Gastroesophageal sphincter (tissue), 4 donors: ENCODE measurements around the gene SH2D5. TPM values are rescaled to one million over a fixed set of nuclear protein-coding genes. Genes with fewer than 3 reads are reported as not detected.
A peak's percentile ranks its signal among the peaks of the same experiment; 100 is the strongest.

Source experiments
- ATAC-seq: fragments of 150-250 bp; one replicate; pipeline ENCODE4 v1.9.1; 2016; ENCODE audit warnings: mild to moderate bottlenecking, moderate library complexity
- H3K27ac ChIP-seq, 4 donors: fragments of 200-600 bp; sonication (generic) in 3 of 4; 1 replicate in 3 of 4; 2 replicates in 1 of 4; pipeline ENCODE4 v1.5.1; 2016 to 2019
- H3K27me3 ChIP-seq: fragments of 200-600 bp; sonication (generic); one replicate; pipeline ENCODE4 v1.5.1; 2019
- H3K36me3 ChIP-seq, 2 donors: fragments of 200-600 bp; sonication (generic); one replicate each; pipeline ENCODE4 v1.5.1; 2019; ENCODE audit warnings: control low read depth in 1 of 2
- H3K4me1 ChIP-seq, 3 donors: fragments of 200-600 bp; sonication (generic); 1 replicate in 2 of 3; 2 replicates in 1 of 3; pipeline ENCODE4 v1.5.1; 2016 to 2019; ENCODE audit warnings: control low read depth in 2 of 3
- H3K4me3 ChIP-seq, 2 donors: fragments of 200-600 bp; sonication (generic); one replicate each; pipeline ENCODE4 v1.5.1; 2019; ENCODE audit warnings: mild to moderate bottlenecking in 1 of 2, moderate library complexity in 1 of 2
- H3K9me3 ChIP-seq, 3 donors: fragments of 200-600 bp; sonication (generic); one replicate each; pipeline ENCODE4 v1.5.1; 2017 to 2019; ENCODE audit warnings: control low read depth in 2 of 3
- EP300 ChIP-seq: sonication (generic); formaldehyde crosslinking; IDR thresholded peaks from one replicate; pipeline ENCODE4 v1.6.1; 2017; ENCODE audit warnings: antibody characterized with exemption, mild to moderate bottlenecking
- POLR2A ChIP-seq, 2 donors: fragments of 450-650 bp; IDR thresholded peaks; one replicate each; pipeline ENCODE4 v1.6.1; 2017; ENCODE audit warnings: antibody characterized with exemption in 2 of 2, mild to moderate bottlenecking in 2 of 2, moderate library complexity in 1 of 2
- POLR2AphosphoS5 ChIP-seq: sonication (generic); formaldehyde crosslinking; IDR thresholded peaks from one replicate; pipeline ENCODE4 v1.6.1; 2017; ENCODE audit warnings: antibody characterized with exemption
- WGBS, 2 donors: methylation state at CpG; one replicate each; pipeline ENCODE4 v1.1.5; 2018; ENCODE audit warnings: low coverage in 1 of 2; 5-methylcytosine and 5-hydroxymethylcytosine counted together
- total RNA-seq, 4 donors: library from RNA; depleted of rRNA; stranded (reverse); fragments of >200 nt; gene quantifications; one replicate each; pipeline ENCODE4 v1.1.0, GENCODE V29; 2016
- TF ChIP-seq, protein P1 (sequence below), 4 experiments: fragments of 200-600 bp in 2 of 4; fragments of 450-650 bp in 2 of 4; sonication (generic) in 1 of 4; IDR thresholded peaks; one replicate each; pipeline ENCODE4 v1.5.1; 2017 to 2019; ENCODE audit warnings: antibody characterized with exemption in 4 of 4, mild to moderate bottlenecking in 2 of 4, moderate library complexity in 2 of 4

Gene SH2D5
- total RNA-seq, 4 donors from 2014 or later: 0.47 to 6.9 (median 1.1) TPM

DNA sequence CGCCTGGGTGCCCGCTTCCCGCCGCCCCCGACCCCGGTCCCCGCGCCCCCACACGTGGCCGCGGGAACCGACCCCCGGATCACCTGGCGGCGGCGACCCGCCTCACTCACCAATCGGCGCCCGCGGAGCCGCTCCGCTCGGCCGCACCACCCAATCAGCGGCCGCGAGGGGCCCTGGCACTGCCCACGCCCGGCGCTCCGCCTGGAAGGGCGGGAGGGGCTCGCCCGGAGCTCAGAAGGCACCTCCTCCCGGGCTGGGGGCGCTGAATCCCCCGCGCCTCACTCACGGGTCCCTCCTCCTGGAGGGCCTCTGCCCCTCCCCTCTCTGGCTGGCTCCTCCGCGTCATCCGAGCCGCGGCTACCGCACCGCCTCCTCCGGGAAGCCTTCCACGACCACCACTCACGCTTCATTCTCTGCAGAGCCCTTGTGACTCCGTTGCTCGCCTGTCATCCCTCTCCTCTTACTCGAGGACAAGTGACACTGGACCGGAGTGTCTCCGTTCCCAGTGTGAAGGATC is 374 bp downstream of the SH2D5 start:
- Histone ChIP-seq H3K27me3 (peaks cover 40% of the 10 kb centered on the region), H3K9me3 (no peaks in the 10 kb centered on the region), H3K27ac (peak overlapping the region in 3 of 4 donors; percentile 66 to 81 (median 74)), H3K4me1 (peaks cover 0 to 30% (median 12%) of the 10 kb centered on the region in 3 donors), H3K36me3 (peaks cover 0 to 4% of the 10 kb centered on the region in 2 donors), H3K4me3 (peak overlapping the region; percentile 42 to 73)
- TF ChIP-seq POLR2AphosphoS5: no peak
- TF ChIP-seq POLR2A (IDR thresholded peaks at IDR 0.05): no peak
- TF ChIP-seq, protein P1, sequence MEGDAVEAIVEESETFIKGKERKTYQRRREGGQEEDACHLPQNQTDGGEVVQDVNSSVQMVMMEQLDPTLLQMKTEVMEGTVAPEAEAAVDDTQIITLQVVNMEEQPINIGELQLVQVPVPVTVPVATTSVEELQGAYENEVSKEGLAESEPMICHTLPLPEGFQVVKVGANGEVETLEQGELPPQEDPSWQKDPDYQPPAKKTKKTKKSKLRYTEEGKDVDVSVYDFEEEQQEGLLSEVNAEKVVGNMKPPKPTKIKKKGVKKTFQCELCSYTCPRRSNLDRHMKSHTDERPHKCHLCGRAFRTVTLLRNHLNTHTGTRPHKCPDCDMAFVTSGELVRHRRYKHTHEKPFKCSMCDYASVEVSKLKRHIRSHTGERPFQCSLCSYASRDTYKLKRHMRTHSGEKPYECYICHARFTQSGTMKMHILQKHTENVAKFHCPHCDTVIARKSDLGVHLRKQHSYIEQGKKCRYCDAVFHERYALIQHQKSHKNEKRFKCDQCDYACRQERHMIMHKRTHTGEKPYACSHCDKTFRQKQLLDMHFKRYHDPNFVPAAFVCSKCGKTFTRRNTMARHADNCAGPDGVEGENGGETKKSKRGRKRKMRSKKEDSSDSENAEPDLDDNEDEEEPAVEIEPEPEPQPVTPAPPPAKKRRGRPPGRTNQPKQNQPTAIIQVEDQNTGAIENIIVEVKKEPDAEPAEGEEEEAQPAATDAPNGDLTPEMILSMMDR (IDR thresholded peaks at IDR 0.05): no peak
- no peak for TF ChIP-seq EP300
- ATAC-seq: peak; percentile 66
- no CpG with 5 or more reads among the region's 55 CpGs for WGBS, 2 donors

DNA sequence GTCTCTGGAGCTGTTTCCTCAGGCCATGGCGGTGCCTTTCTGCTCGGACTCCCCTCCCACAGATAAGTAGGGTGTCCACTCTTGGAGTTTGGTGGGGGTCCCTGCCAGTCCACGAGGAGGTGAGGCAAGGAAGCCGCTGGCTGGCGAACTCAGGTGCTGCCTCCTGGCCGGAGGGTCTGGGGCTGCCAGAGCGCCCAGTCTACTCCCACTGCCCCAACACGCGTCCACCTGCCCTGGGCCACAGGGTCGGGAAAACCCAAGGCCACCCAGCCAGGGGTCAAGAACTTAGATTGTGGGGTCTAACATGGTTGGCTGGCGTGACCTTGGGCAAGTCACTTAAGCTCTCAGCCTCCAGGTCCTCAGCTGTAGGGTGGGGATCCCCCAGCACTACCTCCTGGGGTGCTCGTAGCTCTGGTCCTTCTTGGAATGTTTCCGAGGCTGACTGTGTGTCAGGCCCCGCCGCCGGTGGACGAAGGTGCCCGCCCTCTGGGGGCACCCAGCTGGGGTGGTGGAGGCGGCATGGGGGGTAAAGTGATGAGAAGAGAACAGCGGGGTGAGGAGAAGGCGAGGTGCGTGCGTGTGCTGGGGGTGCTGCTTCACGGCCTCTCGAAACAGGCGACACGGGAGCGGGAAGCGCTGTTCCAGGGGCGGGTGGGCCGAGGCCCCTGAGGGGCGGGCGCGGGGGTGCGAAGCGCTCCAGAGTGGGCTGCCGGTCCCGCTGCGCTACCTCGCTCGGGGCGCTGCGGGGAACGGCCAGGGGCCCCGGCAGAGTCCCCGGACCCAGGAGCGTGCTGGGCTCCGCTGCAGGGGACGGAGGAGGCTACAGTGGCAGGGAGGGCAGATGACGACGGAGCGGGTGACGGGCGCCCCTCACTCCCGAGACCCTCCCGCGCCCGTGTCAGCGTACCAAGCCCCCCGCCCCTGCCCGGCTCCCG is 1.2 kb downstream of the SH2D5 start:
- Histone ChIP-seq H3K27me3 (peaks cover 40% of the 10 kb centered on the region), H3K9me3 (no peaks in the 10 kb centered on the region), H3K4me1 (peaks cover 0 to 30% (median 12%) of the 10 kb centered on the region in 3 donors), H3K36me3 (no peaks in the 10 kb centered on the region), H3K27ac (peak overlapping the region in 1 of 4 donors; percentile 81), H3K4me3 (peak overlapping the region; percentile 42 to 73)
- no CpG with 5 or more reads among the region's 62 CpGs for WGBS, 2 donors
- TF ChIP-seq EP300 (no peak), POLR2A (IDR thresholded peaks at IDR 0.05) (no peak), POLR2AphosphoS5 (no peak)
- TF ChIP-seq, protein P1 (IDR thresholded peaks at IDR 0.05): no peak
- no peak for ATAC-seq

DNA sequence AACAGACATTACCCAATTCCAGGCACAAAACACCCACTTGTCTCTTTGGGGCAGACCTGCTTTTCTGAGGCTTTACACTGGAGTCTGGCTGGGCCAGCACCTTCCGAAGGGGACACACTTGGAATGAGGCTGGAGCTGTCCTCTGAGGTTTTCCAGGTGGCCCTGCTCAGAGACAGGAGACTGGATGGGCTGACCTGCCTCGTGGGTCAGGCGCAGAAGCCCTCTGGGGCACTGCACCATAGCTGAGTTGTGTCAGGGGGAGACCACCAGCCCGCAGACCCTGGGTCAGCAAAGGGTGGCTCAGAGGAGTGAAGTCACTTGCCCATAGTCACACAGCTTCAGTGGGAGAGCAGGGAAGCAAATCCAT is 1.8 kb downstream of the SH2D5 start:
- no peak overlapping the region for H3K4me3 ChIP-seq
- H3K27me3 ChIP-seq: peaks cover 40% of the 10 kb centered on the region
- H3K9me3 ChIP-seq: no peaks in the 10 kb centered on the region
- H3K36me3 ChIP-seq: no peaks in the 10 kb centered on the region
- WGBS, 2 donors: 67% methylated on average over 1 of the region's 4 CpGs; no CpG with 5 or more reads in 1 of the 2 donors
- ATAC-seq: no peak
- H3K27ac ChIP-seq: no peak overlapping the region
- TF ChIP-seq POLR2A (IDR thresholded peaks at IDR 0.05) (no peak), POLR2AphosphoS5 (no peak)
- TF ChIP-seq, protein P1 (IDR thresholded peaks at IDR 0.05): no peak
- peaks cover 0 to 30% (median 12%) of the 10 kb centered on the region in 3 donors for H3K4me1 ChIP-seq

DNA sequence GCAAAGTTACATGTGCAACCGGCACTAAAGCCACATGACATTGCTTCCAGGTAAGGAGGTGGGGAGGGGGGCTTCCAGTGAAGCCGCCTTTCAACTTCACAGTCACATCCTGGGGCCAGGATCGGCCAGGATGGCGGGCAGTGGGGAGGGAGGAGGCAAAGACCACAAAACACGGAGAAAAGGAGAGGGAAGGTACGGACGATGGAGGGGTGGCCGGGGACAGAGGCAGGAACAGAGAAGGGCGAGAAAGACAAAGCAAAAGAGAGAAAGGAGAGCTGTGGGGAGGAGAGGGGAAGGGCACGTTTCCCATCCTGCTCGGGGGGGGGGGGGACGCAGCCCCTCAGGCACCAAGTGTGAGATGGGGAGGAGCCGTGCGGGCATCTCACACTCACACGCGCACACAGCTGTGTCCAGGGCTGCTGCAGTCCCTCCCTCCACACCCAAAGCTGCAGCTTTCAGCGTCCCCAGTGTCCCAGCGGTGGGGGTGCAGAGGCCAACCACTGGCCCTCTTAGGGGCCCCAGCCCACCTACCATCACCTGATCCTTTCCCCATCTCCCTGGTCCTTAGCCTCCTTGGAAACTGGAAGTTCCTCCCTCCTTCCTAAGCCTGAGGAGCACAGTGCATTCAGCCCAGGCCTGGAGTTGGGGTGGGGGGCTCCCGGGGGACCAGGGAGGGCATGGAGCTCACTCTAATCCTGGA is 2.4 kb downstream of the SH2D5 start:
- 20% methylated on average over 10 to 13 of the region's 19 CpGs for WGBS, 2 donors

More for the DNA sequence above, 2.4 kb downstream of the SH2D5 start:
- Histone ChIP-seq H3K27ac (no peak overlapping the region), H3K4me3 (no peak overlapping the region), H3K9me3 (no peaks in the 10 kb centered on the region), H3K36me3 (no peaks in the 10 kb centered on the region), H3K4me1 (peaks cover 0 to 30% (median 12%) of the 10 kb centered on the region in 3 donors), H3K27me3 (peaks cover 40% of the 10 kb centered on the region)
- TF ChIP-seq, protein P1 (IDR thresholded peaks at IDR 0.05): no peak
- TF ChIP-seq EP300 (no peak), POLR2A (IDR thresholded peaks at IDR 0.05) (no peak), POLR2AphosphoS5 (no peak)
- ATAC-seq: no peak
